GM10266 (cell line): Measurements from ENCODE around the gene GRID1.

ENCODE experiments used
- DNase-seq: peaks from one replicate; pipeline ENCODE4 v3.0.0; 2012; ENCODE audit errors: extremely low spot score
- TF ChIP-seq, protein P1 (sequence below): IDR thresholded peaks from 2 replicates; pipeline ENCODE4 v1.5.1; 2012; ENCODE audit warnings: mild to moderate bottlenecking, low read depth; ENCODE audit not compliant: control insufficient read depth, insufficient read depth; ENCODE audit errors: missing control alignments

The GRID1 gene

DNA sequence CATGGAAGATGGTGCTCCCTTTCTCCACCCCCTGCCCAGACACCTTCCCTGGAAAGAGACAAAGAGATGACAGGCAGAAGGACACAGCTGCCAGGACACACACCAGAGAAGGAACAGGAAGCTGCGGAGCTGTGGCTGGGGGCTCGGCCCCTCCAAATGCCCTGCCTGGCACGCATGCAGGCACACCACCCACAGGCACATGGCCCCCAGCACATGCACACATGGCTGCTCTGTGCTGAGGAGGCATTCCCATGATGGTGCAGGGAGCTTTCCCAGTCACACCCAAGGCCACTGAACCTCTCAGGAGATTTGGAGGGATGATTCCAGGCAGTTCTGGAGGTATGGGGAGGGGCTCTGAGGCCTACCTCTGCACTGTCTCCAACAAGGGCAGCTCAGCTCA lies 143.3 kb downstream of the GRID1 start:
- DNase-seq: no peak
- TF ChIP-seq, protein P1, sequence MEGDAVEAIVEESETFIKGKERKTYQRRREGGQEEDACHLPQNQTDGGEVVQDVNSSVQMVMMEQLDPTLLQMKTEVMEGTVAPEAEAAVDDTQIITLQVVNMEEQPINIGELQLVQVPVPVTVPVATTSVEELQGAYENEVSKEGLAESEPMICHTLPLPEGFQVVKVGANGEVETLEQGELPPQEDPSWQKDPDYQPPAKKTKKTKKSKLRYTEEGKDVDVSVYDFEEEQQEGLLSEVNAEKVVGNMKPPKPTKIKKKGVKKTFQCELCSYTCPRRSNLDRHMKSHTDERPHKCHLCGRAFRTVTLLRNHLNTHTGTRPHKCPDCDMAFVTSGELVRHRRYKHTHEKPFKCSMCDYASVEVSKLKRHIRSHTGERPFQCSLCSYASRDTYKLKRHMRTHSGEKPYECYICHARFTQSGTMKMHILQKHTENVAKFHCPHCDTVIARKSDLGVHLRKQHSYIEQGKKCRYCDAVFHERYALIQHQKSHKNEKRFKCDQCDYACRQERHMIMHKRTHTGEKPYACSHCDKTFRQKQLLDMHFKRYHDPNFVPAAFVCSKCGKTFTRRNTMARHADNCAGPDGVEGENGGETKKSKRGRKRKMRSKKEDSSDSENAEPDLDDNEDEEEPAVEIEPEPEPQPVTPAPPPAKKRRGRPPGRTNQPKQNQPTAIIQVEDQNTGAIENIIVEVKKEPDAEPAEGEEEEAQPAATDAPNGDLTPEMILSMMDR: no peak

DNA sequence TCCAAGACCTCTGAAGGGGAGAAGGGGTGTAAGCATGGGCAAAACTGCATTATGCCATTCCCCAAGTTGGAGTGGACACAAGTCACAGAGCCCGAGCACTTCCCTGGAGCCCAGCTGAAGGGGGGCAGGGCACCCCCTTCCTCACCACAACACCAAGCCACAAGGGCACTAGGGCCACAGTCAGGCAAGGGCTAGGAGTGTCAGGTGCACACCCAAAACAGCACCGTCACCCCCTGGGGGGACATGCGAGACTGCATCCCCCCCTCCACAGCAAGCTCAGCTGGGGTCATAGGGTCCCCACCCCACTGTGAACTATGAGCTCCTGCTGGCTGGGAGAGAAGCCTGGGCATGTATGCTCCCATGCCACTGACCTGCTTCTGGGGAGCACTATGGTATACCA lies 143.9 kb downstream of the GRID1 start:
- no peak for DNase-seq
- TF ChIP-seq, protein P1: no peak

DNA sequence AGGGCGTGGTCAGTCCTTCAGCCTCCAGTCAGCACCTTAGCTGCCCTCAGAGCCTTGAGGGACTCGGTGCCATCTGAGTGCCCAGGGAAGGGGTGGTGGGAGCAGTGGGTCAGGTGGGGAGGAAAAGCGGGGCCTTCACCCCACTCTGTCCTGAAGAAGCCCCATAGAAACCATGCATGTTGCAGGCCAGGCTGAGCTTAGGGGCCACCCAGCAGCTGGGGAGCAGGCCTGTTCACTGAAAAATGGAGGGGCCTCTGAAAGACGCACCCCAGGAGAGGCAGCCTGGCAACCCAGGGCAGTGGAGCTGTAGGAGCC lies 144.3 kb downstream of the GRID1 start:
- TF ChIP-seq, protein P1: no peak
- no peak for DNase-seq

DNA sequence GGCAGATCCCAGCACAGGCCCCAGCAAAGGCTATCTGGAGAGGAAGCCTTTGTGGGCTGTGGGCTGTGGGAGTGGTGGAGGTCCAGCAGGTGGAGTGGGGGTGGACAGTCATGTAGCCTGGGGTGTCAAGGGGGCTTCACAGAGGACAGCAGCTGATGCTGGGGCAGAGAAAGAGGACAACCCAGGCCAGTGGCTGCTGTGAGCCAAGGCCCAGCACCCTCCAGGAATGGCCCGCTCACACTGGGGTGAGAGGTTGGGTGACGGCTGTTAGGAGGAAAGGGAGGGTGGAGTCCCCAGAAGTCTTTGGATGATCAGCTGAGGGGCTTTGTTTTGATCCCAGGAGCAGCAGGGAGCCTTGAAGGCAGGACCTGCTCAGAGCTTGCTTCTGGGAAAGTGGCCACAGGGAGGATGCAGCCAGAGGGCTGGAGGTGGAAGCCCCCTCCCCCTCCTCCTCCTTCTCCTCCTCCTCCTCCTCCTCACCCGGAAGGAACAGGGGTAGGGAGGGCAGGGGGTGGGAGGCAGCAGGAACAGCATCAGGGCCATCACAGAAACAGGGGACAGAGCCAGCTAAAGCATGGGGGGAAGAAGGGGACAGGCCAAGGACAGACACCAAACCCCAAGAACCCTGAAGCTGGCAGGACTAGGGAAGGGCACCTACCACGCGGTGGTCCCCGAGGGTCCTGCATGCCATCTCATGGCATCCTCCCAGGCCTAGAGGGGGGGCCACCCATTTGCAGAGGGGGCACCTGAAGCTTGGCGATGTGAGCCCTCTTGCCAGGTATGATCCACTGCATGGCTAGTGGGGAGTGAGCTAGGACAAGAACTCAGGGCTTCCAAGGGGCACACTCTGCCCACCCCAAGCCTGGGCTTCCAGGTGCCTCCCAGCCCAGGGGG lies 144.9 kb downstream of the GRID1 start:
- DNase-seq: no peak
- TF ChIP-seq, protein P1: no peak

DNA sequence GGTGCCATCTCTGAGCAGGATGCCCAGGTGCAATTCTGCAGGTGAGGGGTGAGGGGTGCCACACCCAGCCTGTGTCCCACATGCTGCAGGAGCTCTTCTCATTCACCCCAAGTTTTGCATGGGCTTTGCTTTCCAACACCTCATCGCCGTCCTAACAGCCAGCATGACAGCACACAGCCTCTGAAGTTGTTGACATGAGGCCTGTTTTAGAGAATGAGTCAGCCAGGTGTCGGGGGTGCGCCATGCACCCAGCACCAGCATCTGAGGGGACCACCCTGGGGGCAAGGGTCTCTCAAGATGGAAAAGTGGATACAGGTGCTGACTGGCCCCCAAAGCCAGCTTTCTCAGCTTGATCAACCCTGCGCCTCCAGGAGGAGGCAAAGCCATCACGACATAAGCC lies 146.0 kb downstream of the GRID1 start:
- no peak for DNase-seq
- TF ChIP-seq, protein P1: no peak

DNA sequence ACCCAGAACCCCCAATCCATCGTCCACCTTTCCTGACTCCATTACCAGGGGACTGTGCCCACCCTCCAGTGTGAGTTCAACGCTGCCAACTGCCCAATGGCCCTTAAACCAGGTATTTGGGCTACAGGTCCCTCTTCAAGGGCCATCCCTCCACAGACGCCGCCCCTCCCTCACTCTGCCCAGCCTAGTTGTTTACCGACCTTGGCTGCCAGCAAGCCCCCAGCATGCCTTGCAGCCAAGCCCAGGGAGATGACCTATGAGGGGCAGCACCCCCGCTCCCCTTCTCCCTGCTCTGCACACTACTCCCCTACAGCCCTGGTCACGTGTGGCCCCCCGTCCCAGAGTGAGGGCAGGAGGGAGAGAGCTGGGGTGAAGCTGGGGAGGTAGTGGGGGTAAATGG lies 147.3 kb downstream of the GRID1 start:
- no peak for DNase-seq
- TF ChIP-seq, protein P1: no peak

DNA sequence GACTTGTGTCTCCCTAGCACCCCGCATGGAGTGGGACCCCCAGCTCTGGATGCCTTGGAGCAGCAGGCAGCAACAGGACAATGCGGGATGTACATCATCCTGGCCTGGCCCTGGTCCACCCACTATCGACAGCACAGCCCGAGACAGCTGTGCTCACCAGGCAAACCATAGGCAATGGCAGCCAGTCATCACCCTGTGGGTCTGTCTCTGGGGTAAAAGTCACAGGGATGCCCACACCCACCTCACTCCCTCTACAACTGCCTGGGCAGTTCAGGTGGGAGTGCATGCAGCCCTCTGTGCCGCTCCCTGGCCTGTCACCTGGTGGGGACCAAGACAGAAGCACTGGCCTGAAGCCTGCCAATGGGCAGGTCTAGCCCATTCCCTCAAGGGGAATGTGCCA lies 147.8 kb downstream of the GRID1 start:
- no peak for DNase-seq
- TF ChIP-seq, protein P1: no peak
